Pancreas (tissue), 10 donors: ENCODE results near the gene PSMA4. TPM values are rescaled to one million over a fixed set of nuclear protein-coding genes. Genes with fewer than 3 reads are reported as not detected.

Source experiments
- ATAC-seq, 4 donors: fragments of 200-7000 bp; cut with Tn5 transposase; one replicate each; pipeline versions ENCODE4 v1.8.0 to v1.9.1; 2020; ENCODE audit warnings: mild to moderate bottlenecking in 4 of 4, moderate library complexity in 4 of 4
- DNase-seq, 6 donors: peaks; one replicate each; pipeline ENCODE4 v3.0.0-alpha.2; 2020
- FAIRE-seq: peaks from 2 replicates; lab custom pipeline; 2012; peaks lifted over from hg19 to GRCh38; lab: Jason Lieb, UNC
- H3K27ac ChIP-seq, 4 donors: fragments of 200-600 bp; sonication (generic); 1 replicate in 3 of 4; 2 replicates in 1 of 4; pipeline versions ENCODE4 v1.5.0 to v1.8.0; 2020
- H3K27me3 ChIP-seq, 4 donors: fragments of 200-600 bp; one replicate each; pipeline ENCODE4 v1.8.0; 2021
- H3K36me3 ChIP-seq, 3 donors: fragments of 200-600 bp; sonication (generic) in 1 of 3; one replicate each; pipeline versions ENCODE4 v1.5.0 to v1.8.0; 2020 to 2021
- H3K4me1 ChIP-seq, 3 donors: fragments of 200-600 bp; one replicate each; pipeline ENCODE4 v1.8.0; 2021
- H3K4me3 ChIP-seq, 4 donors: fragments of 200-600 bp; sonication (generic) in 2 of 4; one replicate each; pipeline versions ENCODE4 v1.5.0 to v1.8.0; 2020 to 2021
- H3K9me3 ChIP-seq, 4 donors: fragments of 200-600 bp; one replicate each; pipeline ENCODE4 v1.8.0; 2021
- CTCF ChIP-seq, 4 donors: fragments of 200-600 bp; sonication (generic) in 3 of 4; IDR thresholded peaks; one replicate each; pipeline versions ENCODE4 v1.5.0 to v1.8.0; 2021; ENCODE audit warnings: antibody characterized with exemption in 4 of 4
- WGBS, 2 donors: extraction: QIAGEN DNeasy Blood & Tissue Kit; methylation state at CpG; one replicate each; pipeline ENCODE4 v1.1.7; 2013; 5-methylcytosine and 5-hydroxymethylcytosine counted together
- intact Hi-C, 3 donors: fragments of 100-400 bp; cut with DNase I; formaldehyde crosslinking; loops; one replicate each; pipeline versions ENCODE4 v1.11.1 to v1.14.2; 2022
- polyA plus RNA-seq, 2 donors: library from polyadenylated mRNA; stranded (reverse); fragments of 200-250 nt; gene quantifications; one replicate each; pipeline ENCODE4 v1.2.3, GENCODE V29; 2013
- total RNA-seq, 6 donors: library from RNA; stranded (reverse); fragmentation: NEBNext Ultra II Directional in 4 of 6; extraction: Animal tissue kit (Norgen Biotek cat#: 25700) in 4 of 6; gene quantifications; one replicate each; pipeline versions ENCODE4 v1.2.1 to v1.2.4, GENCODE V29; 2021 to 2023
- donor health status: healthy with polysubstance abuse.
- donor health status: DM: no; HTN: no; CAD: no; lungs with moderate emphysema.
- donor health status: DM: no; HTN: no; CAD: no.
- donor health status: control.
- donor health status: control.
- donor health status: Bipolar disorder and iron deficiency.
- donor health status: DM: yes; HTN: yes; CAD: no.
- donor health status: DM: no; HTN: no; CAD: no.
- donor health status: DM: no; HTN: no; CAD: no.
- donor health status: DM: yes; HTN: yes; CAD: no.

The PSMA4 gene
- total and polyA plus RNA-seq, 8 donors = 24.6 to 84.1 (median 50.8) TPM

- no peak overlapping the region for H3K27ac ChIP-seq
- WGBS, 2 donors = 82 to 86% methylated on average over 5 of the region's 5 CpGs
- no peaks in the 10 kb centered on the region for H3K27me3 ChIP-seq
- no peak for TF ChIP-seq CTCF (IDR thresholded peaks at IDR 0.05)
- H3K4me3 ChIP-seq = no peak overlapping the region
- intact Hi-C loops = no loop called here
- H3K9me3 ChIP-seq = no peaks in the 10 kb centered on the region
- ATAC-seq (no peak), DNase-seq (no peak), FAIRE-seq (no peak)
- no peaks in the 10 kb centered on the region for H3K36me3 ChIP-seq
- peaks cover 0 to 2% (median 0%) of the 10 kb centered on the region in 3 donors for H3K4me1 ChIP-seq
These were observed 21.2 kb downstream of the PSMA4 start for GRCh38 chr15:78561490-78561889.

GRCh38 chr15:78563092-78563491, 22.8 kb downstream of the PSMA4 start:
- intact Hi-C loops = no loop called here

GRCh38 chr15:78564743-78565096, 24.5 kb downstream of the PSMA4 start:
- peak overlapping the region in 1 of 4 donors; percentile 60 for H3K4me3 ChIP-seq
- no peak for FAIRE-seq
- DNase-seq = no peak

More at GRCh38 chr15:78563092-78563491, 22.8 kb downstream of the PSMA4 start:
- 84 to 90% methylated on average over 2 of the region's 2 CpGs for WGBS, 2 donors
- no peak for ATAC-seq
- TF ChIP-seq CTCF (IDR thresholded peaks at IDR 0.05) = no peak
- no peak overlapping the region for H3K27ac ChIP-seq
- H3K36me3 ChIP-seq = no peaks in the 10 kb centered on the region
- peaks cover 0 to 4% (median 0%) of the 10 kb centered on the region in 3 donors for H3K4me1 ChIP-seq
- no peak for FAIRE-seq
- H3K4me3 ChIP-seq = no peak overlapping the region
- no peaks in the 10 kb centered on the region for H3K27me3 ChIP-seq
- H3K9me3 ChIP-seq = no peaks in the 10 kb centered on the region
- DNase-seq = no peak

GRCh38 chr15:78565097-78565950, 25.1 kb downstream of the PSMA4 start, which contains the start of gene CHRNA5:
TSS of gene CHRNA5 (plus strand) at chr15:78565520. CDS start at chr15:78565720, 200 bp downstream.
- no peak for FAIRE-seq

More at GRCh38 chr15:78564743-78565096, 24.5 kb downstream of the PSMA4 start:
- Histone ChIP-seq H3K4me1 (peaks cover 0 to 4% (median 0%) of the 10 kb centered on the region in 3 donors), H3K9me3 (no peaks in the 10 kb centered on the region), H3K27ac (peak overlapping the region in 2 of 4 donors; percentile 64 to 72), H3K27me3 (no peaks in the 10 kb centered on the region), H3K36me3 (no peaks in the 10 kb centered on the region)
- intact Hi-C loops = no loop called here
- 59 to 67% methylated on average over 11 of the region's 11 CpGs for WGBS, 2 donors
- no peak for TF ChIP-seq CTCF (IDR thresholded peaks at IDR 0.05)
- no peak for ATAC-seq

More at GRCh38 chr15:78565097-78565950, 25.1 kb downstream of the PSMA4 start, which contains the start of gene CHRNA5:
- Histone ChIP-seq H3K9me3 (no peaks in the 10 kb centered on the region), H3K27me3 (no peaks in the 10 kb centered on the region), H3K27ac (peak within 1 kb of the TSS in 3 of 4 donors; percentile 40 to 72 (median 64)), H3K4me1 (peaks cover 0 to 4% (median 0%) of the 10 kb centered on the region in 3 donors), H3K36me3 (no peaks in the 10 kb centered on the region), H3K4me3 (peak within 1 kb of the TSS; percentile 41 to 60 (median 52))
- no peak for TF ChIP-seq CTCF (IDR thresholded peaks at IDR 0.05)
- ATAC-seq (peak; percentile 83 to 98 (median 96)), DNase-seq (peak; percentile 72 to 97 (median 90))
- intact Hi-C loops = no loop called here
- WGBS, 2 donors = 0% methylated on average over 60 to 75 of the region's 75 CpGs
